HG02588 (cell line): ENCODE data around the gene CRYBB1.

Experiments
- ATAC-seq: cut with Tn5 transposase; IDR thresholded peaks from one replicate; pipeline ENCODE4 v1.9.1; 2021; ENCODE audit warnings: mild to moderate bottlenecking, moderate library complexity; ENCODE audit not compliant: unreplicated experiment

Gene CRYBB1

DNA sequence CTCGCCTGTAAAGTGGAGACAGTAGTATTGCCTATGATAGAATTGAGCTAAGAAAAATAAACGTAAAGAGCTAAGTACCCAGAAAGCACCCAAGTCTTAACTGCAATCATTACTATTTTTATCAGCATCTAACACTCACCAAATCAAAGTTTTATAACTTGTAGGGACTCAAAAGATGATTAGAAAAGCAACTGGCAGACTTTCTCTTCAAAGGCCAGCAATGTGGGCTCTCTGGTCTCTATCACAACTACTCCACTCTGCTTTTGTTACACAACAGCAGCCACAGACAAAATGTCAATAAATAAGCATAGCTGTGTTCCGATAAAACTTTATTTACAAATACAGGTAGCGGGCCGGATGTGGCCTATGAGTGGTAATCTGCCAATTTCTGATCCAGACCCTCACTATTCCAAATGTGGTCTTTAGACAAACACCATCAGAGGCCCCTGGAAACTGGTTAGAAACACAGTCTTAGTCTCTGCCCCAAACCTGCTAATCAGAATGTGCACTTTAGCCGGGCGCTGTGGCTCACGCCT, 36.1 kb downstream of the CRYBB1 start:
- no peak for ATAC-seq

DNA sequence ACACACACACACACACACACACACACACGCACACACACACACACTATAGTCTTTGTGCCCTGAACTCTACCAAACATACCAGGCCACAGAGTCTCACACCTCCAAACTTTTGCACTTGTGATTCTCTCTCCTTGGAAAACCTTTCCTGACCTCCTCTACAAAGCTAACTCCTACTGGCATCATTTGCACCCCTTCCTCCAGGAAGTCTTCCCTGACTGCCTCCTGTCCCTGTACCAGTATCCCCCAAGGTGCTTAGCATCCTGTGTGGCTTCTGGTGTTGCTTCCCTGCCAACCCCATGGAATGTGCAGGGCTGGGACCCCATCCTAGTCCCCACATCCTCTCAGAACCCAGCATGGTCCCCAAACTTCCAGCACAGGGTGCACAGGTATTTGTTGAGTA, 36.8 kb downstream of the CRYBB1 start:
- ATAC-seq, result no peak

- no peak for ATAC-seq
These were observed 37.4 kb downstream of the CRYBB1 start for GRCh38 chr22:26580240-26580962.

- ATAC-seq, result peak; percentile 63
These were observed 38.4 kb downstream of the CRYBB1 start for GRCh38 chr22:26579331-26579886.

DNA sequence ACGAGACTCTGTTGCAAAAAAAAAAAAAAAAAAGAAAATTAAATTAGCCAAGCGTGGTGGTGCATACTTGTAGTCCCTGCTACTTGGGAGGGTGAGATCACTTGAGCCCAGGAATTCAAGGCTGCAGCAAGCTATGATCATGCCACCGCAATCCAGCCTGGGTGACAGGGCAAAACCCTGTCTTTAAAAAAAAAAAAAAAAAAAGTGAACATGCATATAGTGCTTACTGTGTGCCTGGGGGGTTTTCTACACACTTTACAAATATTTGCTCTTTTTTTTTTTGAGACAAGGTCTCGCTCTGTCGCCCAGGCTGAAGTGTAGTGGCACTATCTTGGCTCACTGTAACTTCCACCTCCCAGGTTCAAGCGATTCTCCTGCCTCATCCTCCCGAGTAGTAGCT, 40.7 kb downstream of the CRYBB1 start:
- ATAC-seq, result no peak

DNA sequence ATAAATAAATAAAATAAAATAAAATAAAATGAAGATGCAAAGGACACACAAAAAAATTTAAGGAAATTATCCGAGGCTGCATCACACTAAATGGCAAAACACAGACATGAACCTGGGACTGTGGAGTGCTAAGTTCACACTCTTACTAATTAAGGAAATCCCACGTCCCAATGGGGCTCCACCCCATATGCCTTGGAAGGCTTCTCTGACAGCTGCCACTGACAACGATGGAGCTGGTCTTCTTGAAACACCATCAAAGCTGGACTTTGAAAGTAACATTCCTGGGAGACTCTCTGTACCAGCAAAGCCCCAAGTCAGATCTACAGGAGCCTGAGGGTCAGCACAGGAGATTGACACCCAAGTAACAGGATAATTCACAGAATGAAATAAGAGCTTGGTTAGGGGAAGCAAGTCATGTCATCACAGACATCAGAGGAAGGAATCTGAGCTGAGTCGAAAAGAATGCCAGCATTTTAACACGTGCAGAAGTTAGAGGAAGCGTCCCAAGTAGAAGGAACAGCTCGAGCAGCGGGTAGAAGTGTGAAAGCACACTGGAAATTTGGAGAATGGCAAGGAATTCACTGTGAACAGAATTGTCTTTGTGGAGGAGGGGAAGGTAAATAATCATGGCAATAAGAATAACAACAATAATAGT, 41.7 kb downstream of the CRYBB1 start:
- ATAC-seq, result no peak

GRCh38 chr22:26574001-26574723, 43.7 kb downstream of the CRYBB1 start:
- ATAC-seq, result no peak

- no peak for ATAC-seq
These were observed 44.7 kb downstream of the CRYBB1 start for GRCh38 chr22:26573026-26573662.

DNA sequence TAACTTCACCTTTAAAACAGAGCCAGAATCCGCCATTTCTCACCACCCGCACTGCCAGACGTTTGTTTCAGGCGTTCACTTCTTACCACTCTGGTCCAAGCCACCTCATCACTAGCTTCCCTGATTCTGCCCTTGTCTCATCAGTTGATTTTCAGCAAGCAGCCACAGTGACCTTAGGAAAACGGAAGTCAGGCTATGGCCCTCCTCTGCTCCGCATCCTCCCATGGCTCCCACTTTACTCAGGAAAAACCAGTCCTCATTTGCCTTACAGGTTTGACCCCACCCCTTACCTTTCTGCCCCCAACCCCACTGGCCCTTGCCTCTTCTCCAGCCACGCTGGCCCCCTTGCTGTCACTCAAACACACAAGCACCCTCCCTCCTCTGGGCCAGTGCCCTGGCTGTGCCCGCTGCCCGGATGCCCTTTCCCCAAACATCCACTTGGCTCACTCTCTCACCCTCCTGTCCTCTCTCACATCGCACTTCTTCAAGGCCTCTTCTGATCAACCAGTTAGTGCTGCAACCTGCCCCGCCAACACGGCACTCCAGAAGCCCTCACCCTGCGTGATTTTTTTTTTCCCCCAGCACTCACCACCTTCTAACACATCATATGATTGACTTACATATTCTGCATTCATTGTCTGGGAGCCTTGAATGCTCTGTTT, 46.8 kb downstream of the CRYBB1 start:
- no peak for ATAC-seq

DNA sequence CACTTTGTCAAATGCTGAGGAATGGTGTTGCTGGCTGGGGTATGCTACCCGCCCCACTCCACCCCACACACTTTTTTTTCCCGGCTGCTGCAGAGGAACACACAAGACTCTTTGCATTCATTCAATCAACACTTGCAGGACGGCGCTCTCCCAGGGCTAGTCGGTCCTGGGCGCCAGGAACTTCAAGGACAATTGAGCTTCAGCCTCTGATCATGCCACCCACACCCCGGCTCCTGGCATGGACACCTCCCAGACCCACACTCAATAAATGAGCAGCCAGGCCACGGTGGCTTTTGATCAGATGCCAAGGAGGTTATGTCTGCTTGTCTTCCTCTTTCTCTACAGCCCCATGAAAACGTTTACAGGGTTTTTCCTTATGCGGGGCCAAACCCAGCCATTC, 47.7 kb downstream of the CRYBB1 start:
- no peak for ATAC-seq

DNA sequence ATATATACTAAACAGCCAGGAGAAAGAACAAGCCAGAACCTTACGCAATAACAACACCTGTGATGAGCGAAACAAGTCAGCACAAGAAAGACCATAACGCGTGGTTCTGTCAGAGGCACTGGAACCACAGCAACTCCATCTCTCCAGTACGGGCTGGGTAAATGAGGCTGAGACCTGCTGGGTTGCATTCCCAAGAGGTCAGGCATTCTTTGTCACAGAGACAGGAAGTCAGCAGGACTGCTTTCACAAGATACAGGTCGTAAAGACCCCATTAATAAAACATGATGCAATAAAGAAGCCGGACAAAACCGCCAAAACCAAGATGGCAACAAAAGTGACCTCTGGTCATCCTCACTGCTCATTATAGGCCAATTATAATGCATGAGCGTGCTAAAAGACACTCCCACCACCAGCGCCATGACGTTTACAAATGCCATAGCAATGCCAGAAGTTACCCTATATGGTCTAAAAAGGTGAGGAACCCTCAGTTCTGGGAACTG, 49.6 kb downstream of the CRYBB1 start:
- no peak for ATAC-seq

DNA sequence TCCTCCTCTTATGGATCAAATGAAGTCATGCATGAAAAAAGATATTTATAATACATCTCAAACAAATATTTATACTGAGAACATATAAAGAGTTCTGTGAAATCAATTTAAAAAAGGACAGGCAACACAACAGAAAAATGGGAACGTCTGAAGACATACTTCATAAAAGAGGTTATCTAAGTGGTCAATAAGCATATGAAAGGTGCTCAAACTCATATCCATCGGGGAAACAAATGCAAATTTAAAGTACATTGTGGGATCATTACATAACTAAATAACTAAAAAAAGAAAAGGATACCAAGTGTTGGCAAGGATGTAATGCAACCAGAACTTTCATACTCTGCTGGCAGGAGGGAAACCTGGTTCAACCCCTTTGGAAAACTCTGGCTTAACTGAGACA, 50.2 kb downstream of the CRYBB1 start:
- no peak for ATAC-seq

- ATAC-seq, result no peak
These were observed 50.8 kb downstream of the CRYBB1 start for GRCh38 chr22:26566994-26567393.

DNA sequence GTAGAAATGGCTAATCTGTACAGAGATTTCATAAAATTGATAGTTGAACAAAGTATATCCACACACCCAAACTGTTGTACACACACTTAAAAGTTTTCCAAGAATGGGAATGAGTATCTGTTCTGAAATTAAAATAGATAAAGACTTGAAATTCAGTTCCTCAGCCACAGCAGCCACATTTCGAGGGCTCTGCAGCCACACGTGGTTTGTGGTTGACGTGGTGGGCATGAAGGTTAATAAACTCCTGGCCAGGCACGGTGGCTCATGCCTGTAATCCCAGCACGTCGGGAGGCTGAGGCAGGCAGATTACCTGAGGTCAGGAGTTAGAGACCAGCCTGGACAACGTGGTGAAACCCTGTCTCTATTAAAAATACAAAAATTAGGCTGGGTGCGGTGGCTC, 51.9 kb downstream of the CRYBB1 start:
- ATAC-seq, result no peak

GRCh38 chr22:26565181-26565580, 52.6 kb downstream of the CRYBB1 start:
- no peak for ATAC-seq

DNA sequence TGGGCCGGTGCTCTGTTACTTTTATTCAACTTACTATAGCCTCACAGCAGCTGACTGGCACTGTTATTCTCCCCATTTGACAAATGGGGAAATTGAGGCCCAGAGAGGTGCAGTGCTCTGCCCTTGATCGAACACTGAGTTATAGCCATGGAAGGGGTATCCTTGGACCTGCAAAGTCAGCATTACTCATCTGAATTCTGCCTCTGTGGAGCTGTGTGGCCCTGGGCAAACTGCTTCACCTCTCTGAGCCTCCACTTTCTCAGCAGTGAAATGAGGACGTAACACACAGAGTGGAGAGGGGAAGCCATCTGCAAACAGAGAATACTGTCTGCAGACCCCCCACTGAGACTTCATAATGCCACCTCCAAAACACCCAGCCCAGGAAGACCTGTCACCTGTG, 53.2 kb downstream of the CRYBB1 start:
- ATAC-seq, result no peak

GRCh38 chr22:26564181-26564580, 53.6 kb downstream of the CRYBB1 start:
- no peak for ATAC-seq

- no peak for ATAC-seq
These were observed 54.8 kb downstream of the CRYBB1 start for GRCh38 chr22:26563022-26563421.

DNA sequence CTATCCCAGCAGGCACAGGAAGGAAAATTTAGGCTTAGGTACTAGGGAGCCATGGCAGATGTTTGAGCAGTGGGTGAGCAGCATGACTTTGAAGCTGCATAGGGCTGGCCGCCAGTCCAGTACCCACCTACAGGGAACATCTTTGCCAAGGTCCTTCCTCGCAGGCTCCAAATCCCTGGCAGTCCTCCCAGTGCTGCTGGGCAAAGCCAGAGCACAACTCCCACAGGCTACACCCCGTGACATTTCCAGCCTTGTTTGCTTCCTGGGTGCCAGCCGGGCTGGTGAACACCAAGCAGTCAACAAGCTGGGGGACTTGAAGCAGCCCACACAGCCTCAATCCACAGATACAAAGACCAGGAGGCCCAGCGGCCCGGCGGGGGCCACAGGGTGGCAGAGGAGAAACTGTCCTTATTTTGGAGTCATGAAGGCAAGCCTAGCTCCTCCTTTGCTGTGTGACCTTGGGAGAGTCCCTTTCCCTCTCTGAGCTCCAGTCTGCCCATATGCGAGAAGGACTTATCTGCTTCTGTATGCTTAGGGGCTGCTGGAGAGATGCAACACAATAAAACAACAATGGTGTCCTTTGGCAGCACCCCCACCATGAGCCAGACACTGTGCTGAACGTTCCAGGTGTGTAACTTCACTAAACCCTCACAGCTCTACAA, 55.9 kb downstream of the CRYBB1 start:
- no peak for ATAC-seq
